ENCODE measurements around the gene DHRS7B. TPM values are rescaled to one million over a fixed set of nuclear protein-coding genes. Genes with fewer than 3 reads are reported as not detected.

Gene DHRS7B
- polyA plus RNA-seq, 1 of the 3 experiments (the other 2 are of a cell fraction), result 17.8 TPM

DNA sequence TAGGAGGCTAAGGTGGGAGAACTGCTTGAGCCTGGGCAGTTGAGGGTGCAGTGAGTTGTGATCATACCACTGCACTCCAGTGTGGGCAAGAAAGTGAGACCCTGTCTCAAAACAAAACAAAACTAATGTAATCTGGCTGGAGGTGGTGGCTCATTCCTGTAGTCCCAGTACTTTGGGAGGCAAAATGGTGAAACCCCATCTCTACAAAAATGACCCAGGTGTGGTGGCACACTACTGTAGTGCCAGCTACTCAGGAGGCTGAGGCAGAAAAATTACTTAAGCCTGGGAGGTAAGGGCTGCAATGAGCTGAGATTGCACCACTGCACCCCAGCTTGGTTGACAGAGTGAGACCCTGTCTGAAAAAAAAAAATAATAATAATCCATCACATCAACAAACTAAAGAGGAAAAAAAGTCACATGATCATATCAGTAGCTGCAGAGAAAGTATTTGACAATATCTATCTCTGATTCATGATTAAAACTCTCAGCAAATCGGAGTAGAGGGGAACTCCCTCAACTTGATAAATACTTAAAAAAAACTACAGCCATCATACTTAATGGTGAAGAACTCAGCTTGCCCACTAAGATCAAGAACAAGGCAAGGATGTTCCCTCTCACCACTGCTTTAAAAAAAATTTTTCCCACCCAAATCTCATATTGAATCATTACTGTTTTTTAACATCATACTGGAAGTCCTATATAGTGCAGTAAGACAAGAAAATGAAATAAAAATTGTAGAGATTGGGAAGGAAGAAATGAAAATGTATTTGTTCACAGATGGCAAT, 31.0 kb downstream of the DHRS7B start:
- no peak for TF ChIP-seq EZH2phosphoT487 (IDR thresholded peaks at IDR 0.05; ENCODE audit: borderline replicate concordance, low read depth)
- TF ChIP-seq NRF1 (IDR thresholded peaks at IDR 0.05; ENCODE audit: low read depth, low read length), result no peak
- TF ChIP-seq, protein P1, sequence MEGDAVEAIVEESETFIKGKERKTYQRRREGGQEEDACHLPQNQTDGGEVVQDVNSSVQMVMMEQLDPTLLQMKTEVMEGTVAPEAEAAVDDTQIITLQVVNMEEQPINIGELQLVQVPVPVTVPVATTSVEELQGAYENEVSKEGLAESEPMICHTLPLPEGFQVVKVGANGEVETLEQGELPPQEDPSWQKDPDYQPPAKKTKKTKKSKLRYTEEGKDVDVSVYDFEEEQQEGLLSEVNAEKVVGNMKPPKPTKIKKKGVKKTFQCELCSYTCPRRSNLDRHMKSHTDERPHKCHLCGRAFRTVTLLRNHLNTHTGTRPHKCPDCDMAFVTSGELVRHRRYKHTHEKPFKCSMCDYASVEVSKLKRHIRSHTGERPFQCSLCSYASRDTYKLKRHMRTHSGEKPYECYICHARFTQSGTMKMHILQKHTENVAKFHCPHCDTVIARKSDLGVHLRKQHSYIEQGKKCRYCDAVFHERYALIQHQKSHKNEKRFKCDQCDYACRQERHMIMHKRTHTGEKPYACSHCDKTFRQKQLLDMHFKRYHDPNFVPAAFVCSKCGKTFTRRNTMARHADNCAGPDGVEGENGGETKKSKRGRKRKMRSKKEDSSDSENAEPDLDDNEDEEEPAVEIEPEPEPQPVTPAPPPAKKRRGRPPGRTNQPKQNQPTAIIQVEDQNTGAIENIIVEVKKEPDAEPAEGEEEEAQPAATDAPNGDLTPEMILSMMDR (IDR thresholded peaks at IDR 0.05), result no peak
- TF ChIP-seq USF2 (IDR thresholded peaks at IDR 0.05; ENCODE audit: borderline replicate concordance, low read depth, low read length), result no peak
- no peak for TF ChIP-seq JUND (IDR thresholded peaks at IDR 0.05)
- TF ChIP-seq RFX5 (IDR thresholded peaks at IDR 0.05; ENCODE audit: low read length), result no peak
- TF ChIP-seq TEAD4 (IDR thresholded peaks at IDR 0.05; ENCODE audit: borderline replicate concordance, insufficient read depth), result no peak
- H3F3A ChIP-seq (replicated peaks; ENCODE audit: insufficient read depth), result peaks cover 21% of the 10 kb centered on the region
- no peak overlapping the region for H3K4me2 ChIP-seq
- no peaks in the 10 kb centered on the region for H3K79me2 ChIP-seq (ENCODE audit: insufficient read depth)
- H3K4me1 ChIP-seq (ENCODE audit: control insufficient read depth in 1 of 2, insufficient read depth in 2 of 2, low read depth in 1 of 2, low read length in 1 of 2), result peaks cover 0 to 3% of the 10 kb centered on the region in 2 experiments; a peak in 2 of 4 replicates
- no peak overlapping the region for H3K9ac ChIP-seq
- peaks cover 27% of the 10 kb centered on the region; the same call in 1 of the 2 replicates for H3K9me3 ChIP-seq
- 61% methylated on average over 1 of the region's 1 CpG for WGBS (ENCODE audit: low lambda C conversion rate)
- no peak overlapping the region for H2AFZ ChIP-seq (ENCODE audit: low read depth)
- CTCF ChIA-PET, result no interaction called here
- H3K27me3 ChIP-seq (ENCODE audit: insufficient read depth), result no peaks in the 10 kb centered on the region
- POLR2A ChIA-PET, result no interaction called here
- H3K27ac ChIP-seq (ENCODE audit: low read depth in 2 of 2, low read length in 1 of 2), result no peak overlapping the region
- peaks cover 0 to 6% of the 10 kb centered on the region in 2 experiments for H3K36me3 ChIP-seq (replicated peaks in 1 of 2; ENCODE audit: control insufficient read depth in 1 of 2, insufficient read depth in 2 of 2, low read length in 1 of 2)
- no peak for DNase-seq
- H4K20me1 ChIP-seq (ENCODE audit: insufficient read depth), result no peaks in the 10 kb centered on the region
- H3K4me3 ChIP-seq (ENCODE audit: low read depth in 2 of 2, low read length in 1 of 2), result no peak overlapping the region
- no peaks in the 10 kb centered on the region for H3K9me2 ChIP-seq

DNA sequence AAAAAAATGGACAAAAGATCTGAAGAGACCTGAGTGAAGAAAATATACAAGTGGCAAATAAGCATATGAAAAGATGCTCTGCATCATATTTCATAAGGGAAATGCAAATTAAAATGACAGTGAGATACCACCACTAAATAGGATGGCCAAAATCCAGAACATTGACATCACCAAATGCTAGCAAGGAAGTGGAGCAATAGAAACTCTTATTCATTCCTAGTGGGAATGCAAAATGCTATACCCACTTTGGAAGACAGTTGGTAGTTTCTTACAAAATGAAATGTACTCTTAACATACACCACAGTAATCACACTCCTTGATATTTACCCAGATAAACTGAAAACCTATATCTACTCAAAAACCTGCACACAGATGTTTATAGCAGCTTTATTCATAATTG, 33.6 kb downstream of the DHRS7B start:
- Histone ChIP-seq H3K36me3 (replicated peaks in 1 of 2; ENCODE audit: control insufficient read depth in 1 of 2, insufficient read depth in 2 of 2, low read length in 1 of 2) (peaks cover 0 to 6% of the 10 kb centered on the region in 2 experiments), H2AFZ (ENCODE audit: low read depth) (no peak overlapping the region), H3K4me3 (ENCODE audit: low read depth in 2 of 2, low read length in 1 of 2) (no peak overlapping the region), H3K9me2 (no peaks in the 10 kb centered on the region), H3K9ac (no peak overlapping the region), H3K27ac (ENCODE audit: low read depth in 2 of 2, low read length in 1 of 2) (peak overlapping the region in 1 of 2 experiments; percentile 89; a peak in 1 of 4 replicates), H3K79me2 (ENCODE audit: insufficient read depth) (no peaks in the 10 kb centered on the region), H4K20me1 (ENCODE audit: insufficient read depth) (no peaks in the 10 kb centered on the region), H3K27me3 (ENCODE audit: insufficient read depth) (no peaks in the 10 kb centered on the region), H3K9me3 (peaks cover 8% of the 10 kb centered on the region; the same call in 1 of the 2 replicates), H3K4me2 (no peak overlapping the region), H3F3A (replicated peaks; ENCODE audit: insufficient read depth) (peaks cover 27% of the 10 kb centered on the region), H3K4me1 (ENCODE audit: control insufficient read depth in 1 of 2, insufficient read depth in 2 of 2, low read depth in 1 of 2, low read length in 1 of 2) (peaks cover 0 to 3% of the 10 kb centered on the region in 2 experiments; a peak in 2 of 4 replicates)
- no peak for DNase-seq
- TF ChIP-seq RCOR1 (IDR thresholded peaks at IDR 0.05; ENCODE audit: low read length), result no peak
- TF ChIP-seq RAD21 (IDR thresholded peaks at IDR 0.05; ENCODE audit: low read length), result no peak
- no peak for TF ChIP-seq GATA2 (CRISPR knock-in tag; IDR thresholded peaks at IDR 0.05)
- TF ChIP-seq ELF1 (IDR thresholded peaks at IDR 0.05), result no peak
- no peak for TF ChIP-seq SIN3A (IDR thresholded peaks at IDR 0.05; ENCODE audit: borderline replicate concordance, low read depth, low read length)
- TF ChIP-seq TEAD4 (IDR thresholded peaks at IDR 0.05; ENCODE audit: borderline replicate concordance, insufficient read depth), result no peak
- TF ChIP-seq JUND (IDR thresholded peaks at IDR 0.05), result no peak
- TF ChIP-seq CHD2 (IDR thresholded peaks at IDR 0.05; ENCODE audit: low read length, partially characterized antibody), result no peak
- no peak for TF ChIP-seq NFIC (IDR thresholded peaks at IDR 0.05; ENCODE audit: borderline replicate concordance)
- ChIA-PET POLR2A (no interaction called here), CTCF (no interaction called here)

All from SK-N-SH (cell line).